Activated CD4-positive, alpha-beta T cell treated with anti-CD3 and anti-CD28 coated beads, Interleukin-2, Interleukin-6, amounts not matched to agents 100 ng/mL and 50 ng/mL, durations not matched to agents 16 hours and 8 hours (primary cell): ENCODE measurements around the gene VARS2.

ENCODE experiments used
- DNase-seq: peaks from one replicate; pipeline ENCODE4 v3.0.0-alpha.2; 2020

Gene VARS2

DNA sequence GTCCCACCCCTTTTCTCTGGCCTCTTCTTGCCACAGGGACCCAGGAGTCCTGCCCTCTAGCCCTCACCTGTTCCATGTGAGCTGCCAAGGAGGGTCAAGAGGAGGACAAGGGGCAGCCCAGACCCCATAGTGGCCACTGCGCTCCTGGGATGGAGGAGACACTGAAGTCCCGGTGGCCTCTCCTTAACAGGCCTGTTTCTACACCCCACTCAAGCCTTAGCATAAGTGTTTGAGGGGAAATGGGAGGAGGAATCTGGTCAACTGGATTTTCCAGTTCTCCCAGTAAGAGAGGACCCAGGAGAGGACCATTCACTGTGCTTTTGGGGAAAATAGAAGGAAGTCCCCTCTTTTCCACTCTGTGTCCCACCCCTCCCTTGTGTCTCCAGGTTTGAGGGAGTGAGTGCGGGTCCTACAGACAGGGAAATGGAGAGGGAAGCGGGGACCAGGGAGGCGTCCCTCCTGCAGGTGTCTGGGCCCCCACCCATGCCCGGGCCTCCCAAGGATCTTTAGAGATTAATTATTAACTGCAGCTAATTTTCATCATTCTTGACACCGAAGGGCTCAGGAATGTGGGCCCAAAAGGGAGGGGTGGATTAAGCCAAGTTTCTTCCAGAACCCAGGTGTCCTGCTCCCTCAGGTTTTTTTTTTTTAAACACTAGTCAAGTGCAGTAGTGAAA lies 18.1 kb downstream of the VARS2 start, which contains the start of gene SFTA2:
SFTA2 (minus strand) TSS at position 202 of the 677 bp plus-strand sequence; CDS start at position 128, 74 bp downstream.
- DNase-seq: no peak

DNA sequence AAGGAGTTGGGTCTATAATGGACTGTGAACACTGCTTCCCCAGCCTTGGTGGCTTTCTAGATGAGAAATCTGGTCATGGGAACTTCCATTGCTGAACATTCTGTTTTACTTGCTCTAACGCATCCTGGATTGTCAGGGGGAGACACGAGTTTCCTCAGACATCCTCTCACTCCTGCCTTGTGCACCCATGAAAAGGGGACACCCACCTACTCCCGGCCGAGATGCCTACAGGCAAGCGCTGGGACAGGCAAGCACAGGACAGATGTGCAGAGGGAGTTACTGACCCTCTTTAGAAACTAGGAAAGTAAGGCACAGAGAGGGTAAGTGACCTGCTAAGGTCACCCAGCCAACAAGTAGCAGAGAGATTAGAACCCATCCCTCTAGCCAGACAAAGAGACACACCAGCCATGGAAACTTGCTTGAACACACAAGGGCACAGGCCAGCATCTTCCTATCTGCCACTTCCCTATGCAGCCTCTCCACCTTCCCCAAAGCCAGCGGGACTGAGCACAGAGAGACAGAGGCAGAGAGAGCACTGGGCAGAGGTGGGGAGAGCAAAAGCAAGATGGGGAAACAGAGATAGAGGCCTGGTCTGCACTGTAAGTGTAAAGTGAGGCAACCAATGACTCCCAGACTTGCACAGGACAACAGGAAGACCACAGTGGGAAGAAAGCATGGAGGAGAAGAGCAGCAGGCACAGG lies 18.8 kb downstream of the VARS2 start:
- DNase-seq: no peak

DNA sequence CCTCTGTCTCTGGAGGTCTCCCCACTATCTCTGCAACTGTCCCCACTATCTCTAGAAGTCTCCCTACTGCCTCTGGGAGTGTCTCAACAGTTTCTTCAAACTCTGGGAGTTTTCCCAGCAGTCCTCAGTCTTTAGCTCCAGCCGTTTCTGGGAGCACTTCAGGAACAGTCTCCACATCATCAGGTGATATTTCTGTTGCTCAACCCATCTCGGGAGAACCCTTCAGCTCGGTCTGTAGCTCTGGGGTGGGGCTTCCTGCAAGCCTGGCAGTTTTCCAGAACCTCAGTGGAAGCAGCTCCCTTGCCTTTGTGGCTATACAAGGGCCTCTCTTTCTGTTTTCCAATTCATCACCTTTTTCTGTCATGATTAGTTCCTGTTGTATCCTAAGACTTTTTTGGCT lies 21.0 kb downstream of the VARS2 start:
- DNase-seq: no peak

DNA sequence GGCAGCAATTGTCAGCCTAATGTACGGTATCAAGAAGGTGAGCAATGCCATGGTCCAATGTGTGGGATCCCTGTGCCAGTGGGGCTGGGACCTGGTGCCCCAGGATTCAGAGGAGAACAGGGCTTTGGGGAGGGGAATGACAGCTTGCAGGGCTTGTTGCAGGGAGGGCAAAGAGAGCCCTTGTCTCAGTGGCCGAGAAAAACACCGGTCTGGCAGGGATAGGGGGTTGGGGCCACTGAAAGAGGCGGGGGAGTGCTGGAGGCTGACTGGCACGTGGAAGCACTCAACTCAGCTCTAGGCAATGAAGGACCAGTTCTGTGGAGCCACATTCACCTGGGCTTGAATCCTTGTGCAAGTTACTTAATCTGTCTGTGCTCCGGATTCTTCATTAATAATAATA lies 23.2 kb downstream of the VARS2 start:
- DNase-seq: no peak

DNA sequence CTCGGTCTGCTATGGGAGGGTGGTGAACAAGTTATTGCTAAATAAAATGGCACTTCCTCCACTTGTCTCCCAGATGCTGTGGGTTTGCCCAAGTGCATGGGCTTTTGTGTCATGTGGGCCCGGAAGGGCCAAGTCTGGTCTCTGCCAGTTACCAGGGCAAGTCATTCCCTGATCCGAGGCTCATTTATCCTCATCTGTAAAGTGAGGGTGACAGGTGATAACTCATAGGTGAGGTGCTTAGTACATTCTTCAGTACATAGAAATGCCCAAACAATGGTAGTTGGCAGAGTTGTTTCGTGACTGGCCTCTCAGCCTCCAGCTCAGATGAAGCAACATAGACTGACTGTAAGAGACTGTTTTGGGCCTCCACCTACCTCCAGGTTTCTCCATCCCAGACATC lies 24.7 kb downstream of the VARS2 start:
- DNase-seq: no peak

DNA sequence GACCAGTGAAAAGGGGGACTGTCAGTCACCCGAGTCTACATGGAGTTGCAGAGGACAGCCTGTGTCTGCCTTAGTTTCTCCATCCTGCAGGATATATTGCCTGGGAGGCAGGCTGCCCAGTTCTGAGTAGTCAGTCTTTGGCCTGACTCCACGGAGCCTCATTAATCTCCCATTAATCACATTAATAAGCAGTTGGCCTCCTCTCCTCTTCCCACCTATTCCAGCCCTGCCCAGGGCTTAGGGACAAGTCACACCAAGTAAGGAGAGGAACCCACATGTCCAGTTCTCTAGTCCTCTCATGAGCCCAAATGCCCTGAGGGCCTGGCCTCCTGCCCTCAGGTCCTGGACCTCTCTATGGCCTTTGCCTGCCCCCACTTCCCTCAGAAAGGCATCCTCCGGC lies 25.4 kb downstream of the VARS2 start:
- DNase-seq: no peak

DNA sequence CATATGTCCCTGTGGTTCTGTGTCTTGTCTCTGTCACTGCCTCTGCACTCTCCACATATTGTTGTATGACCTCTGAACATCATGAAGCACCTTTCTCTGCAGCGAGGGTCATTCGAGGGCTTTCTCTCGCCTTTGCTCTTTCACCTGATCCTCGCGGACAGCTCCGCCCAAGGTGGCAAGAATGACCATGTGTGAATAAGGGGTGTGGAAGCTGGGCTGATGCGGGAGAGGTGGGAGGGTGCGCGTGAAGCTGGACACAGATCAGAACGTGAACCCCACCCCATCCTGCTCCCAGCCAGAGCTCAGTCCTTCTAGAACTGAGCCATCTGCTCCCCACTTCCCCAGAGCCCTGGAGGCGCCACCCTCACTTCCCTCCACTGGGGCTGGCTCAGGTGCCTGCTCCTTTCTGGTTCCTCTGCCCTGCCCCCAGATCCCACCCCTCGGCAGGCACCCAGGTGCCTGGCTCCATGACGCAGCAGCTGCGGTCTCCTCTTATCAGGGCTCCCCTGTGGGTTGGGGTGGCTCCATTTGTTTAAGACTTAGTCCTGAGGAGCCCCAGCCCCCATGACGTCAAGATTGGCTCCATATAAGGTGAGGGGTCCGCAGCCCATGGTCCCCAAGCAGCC lies 26.4 kb downstream of the VARS2 start, which contains the start of gene MUCL3:
MUCL3 (plus strand) TSS at position 613 of the 626 bp plus-strand sequence. CDS start 27 bp downstream, outside the sequence.
- DNase-seq: no peak

DNA sequence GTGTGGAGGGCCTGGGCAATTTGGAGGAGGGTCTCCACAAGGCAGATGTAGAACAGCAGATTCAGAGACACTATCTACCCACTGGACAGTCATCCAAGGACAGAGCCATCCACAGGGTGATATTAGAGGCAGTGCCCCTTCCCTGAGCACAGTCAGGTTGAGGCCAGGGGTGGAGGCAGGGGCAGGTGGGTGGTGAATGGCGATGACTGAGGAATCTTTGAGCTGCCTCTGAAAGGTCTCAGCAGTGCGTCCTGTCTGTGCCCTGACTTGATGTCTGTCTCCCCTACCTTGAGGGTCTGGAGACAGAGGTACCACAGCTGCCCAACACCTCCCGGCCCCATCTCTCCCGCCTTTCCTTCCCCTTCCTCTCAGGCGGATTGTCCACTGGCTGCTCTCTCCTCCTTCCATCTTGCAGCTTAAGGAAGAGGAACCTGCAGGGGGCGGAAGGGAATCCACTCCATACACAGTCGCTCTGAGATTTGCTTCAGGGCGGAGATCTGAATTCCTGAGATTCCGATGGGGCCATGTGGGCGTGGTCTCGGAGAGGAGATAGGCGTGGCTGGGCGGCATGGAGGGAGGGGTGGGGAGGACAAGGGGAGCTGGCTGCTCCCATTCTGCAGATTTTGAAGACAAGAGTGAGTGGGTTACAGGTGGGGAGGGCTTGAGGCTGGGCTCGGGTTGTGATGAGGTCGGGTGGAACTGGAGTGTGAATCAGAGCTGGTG lies 28.5 kb downstream of the VARS2 start:
- DNase-seq: no peak

DNA sequence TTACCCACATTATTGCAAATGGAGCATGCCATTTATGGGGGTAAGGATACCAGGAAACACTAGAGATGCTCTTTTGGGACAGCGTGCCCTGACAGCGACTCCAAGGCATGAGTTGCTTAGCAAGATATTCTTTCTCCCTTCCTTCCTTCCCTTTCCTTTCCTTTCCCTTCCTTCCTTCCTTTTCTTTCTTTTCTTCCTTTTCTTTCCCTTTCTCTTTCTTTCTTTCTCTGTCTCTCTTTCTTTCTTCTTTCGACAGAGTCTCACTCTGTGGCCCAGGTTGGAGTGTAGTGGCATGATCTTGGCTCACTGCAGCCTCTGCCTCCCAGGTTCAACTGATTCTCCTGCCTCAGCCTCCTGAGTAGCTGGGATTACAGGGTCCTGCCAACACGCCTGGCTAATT lies 30.0 kb downstream of the VARS2 start:
- no peak for DNase-seq

DNA sequence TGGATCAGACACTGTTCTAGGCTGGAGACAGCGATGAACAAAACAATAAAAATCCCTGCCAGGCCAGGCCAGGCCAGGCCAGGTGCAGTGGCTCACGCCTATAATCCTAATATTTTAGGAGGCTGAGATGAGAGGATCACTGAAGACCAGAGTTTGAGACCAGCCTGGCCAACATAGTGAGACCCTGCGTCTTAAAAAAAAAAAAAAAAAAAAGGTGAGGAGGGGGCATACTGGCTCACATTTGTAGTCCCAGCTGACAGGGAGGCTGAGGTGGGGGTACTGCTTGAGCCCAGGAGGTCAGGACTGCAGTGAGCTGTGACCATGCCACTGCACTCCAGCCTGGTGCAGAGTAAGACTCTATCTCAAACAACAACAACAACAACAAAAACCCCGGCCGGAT lies 31.2 kb downstream of the VARS2 start:
- no peak for DNase-seq

DNA sequence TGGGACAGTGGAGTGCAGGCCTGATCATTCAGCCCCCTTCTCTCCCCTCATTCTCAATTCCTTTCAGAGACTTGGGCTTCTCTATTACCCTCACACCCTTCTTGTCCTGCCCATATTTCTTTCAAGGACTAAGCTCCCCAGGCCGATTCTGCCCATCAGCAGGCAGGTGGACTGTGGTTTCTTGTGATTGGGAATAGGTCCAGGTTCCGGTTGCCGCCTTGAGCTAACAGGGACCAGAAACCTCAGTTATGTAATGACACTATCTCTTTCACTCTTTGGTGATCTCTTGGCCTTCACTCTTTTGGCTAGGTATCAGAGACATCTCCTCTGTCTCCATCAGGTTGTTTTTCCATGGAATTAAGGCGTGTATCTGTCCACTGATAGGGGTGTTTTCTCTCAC lies 33.2 kb downstream of the VARS2 start:
- DNase-seq: no peak

DNA sequence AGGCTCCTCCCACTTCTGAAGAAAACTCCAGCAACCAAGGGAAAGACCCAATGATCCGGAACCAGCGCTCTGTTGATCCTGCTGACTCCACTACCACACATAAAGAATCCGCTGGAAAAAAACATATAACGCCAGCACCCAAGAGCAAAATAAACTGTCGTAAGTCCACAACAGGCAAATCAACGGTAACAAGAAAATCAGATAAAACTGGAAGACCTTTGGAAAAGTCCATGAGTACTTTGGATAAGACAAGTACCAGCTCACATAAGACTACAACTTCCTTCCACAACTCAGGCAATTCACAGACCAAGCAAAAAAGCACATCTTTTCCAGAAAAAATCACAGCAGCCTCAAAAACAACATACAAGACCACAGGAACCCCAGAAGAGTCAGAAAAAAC lies 34.8 kb downstream of the VARS2 start:
- DNase-seq: no peak

DNA sequence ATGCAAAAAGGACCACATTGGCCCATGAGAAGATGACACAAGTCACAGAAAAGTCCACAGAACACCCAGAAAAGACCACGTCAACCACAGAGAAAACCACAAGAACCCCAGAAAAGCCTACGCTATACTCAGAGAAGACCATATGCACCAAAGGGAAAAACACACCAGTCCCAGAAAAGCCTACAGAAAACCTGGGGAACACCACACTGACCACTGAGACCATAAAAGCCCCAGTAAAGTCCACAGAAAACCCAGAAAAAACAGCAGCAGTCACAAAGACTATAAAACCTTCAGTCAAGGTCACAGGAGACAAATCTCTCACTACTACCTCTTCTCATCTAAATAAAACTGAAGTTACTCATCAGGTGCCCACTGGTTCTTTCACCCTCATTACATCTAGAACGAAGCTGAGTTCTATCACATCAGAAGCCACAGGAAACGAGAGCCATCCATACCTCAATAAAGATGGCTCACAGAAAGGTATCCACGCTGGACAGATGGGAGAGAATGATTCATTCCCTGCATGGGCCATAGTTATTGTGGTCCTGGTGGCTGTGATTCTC lies 38.0 kb downstream of the VARS2 start:
- no peak for DNase-seq

DNA sequence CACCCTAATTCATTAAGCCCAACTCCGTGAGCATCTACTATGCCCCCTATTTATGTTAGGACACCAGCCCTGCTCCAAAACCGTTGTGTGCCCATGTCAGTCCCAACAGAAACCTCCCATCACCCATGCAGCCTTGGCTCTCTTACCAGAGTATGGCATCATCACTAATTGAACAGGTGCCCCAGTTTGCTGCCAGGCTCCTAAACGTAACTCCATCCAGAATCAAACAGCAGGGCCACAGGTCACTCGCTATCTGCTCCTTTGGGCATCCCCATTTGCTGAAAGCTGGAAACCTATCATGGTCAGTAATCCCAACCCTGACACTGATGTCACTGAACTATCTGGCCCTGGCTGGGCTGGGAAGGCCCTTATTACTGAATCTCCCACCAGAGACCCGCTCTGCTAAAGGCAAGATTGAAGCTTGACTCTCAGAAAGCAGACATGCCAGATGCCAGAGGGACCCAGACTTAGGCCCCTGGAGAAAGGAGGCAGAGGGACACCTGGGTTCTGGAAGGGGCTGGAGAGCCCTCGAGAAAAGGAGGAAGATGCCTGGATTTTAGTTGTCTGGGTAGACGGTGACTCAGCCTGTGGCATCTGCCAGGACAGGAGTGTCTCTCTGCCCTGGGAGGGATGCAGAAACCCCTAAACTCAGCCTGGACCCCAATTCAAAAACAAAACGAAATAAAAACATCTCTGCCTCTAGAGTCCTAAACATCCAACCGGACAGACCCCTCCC lies 40.8 kb downstream of the VARS2 start:
- DNase-seq: no peak

DNA sequence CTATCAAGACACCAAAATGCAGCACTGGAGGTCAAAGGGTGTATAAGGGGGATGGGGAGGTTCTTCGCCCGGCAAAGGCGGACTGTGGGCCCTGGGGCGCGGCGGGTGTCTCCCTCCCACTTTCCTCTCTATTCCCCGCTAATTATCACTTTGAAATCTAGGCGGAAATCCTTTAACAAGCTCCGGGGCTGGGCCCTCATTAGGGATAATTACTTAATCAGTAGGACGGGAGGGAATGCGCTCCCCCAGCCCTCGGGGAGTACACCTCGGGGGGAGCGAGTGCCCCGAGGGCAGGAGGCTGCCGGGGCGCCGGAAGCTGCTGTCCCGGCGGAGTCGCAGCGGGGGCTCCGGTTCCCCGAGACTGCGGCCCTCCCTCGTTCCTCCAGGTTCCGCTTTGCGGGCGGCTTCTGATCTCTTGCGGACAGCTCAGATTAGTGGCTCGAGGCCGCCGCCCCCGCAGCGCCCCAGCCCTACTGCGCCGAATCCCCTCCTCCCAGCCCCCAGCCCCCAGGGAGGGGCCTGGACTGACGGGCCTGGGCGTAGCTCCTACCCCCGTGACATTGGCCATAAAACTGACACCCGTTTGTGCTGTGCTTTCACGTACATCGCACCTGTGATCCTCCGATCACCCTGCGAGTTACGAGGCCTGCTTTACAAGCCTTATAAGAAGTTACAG lies 41.5 kb downstream of the VARS2 start:
- peak; percentile 55 for DNase-seq

DNA sequence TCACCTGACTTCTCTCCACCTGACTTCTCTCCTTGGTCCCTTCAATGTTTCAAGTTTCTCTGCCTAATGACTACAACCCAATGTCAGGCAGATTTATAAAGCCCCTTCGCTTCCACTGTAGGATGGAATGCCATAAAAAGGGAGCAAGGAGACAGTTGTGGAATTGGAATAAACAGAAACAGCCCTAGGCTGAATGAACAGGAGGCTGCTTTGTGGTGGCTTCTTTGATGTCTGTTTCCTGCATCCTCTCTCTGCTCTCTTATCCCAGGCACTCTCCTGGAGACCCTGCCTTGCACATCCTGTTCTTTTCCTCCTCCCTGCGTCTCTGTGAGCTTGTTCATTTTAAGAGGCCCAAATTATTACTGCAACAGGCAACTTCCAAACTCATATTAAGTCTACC lies 43.7 kb downstream of the VARS2 start:
- no peak for DNase-seq

DNA sequence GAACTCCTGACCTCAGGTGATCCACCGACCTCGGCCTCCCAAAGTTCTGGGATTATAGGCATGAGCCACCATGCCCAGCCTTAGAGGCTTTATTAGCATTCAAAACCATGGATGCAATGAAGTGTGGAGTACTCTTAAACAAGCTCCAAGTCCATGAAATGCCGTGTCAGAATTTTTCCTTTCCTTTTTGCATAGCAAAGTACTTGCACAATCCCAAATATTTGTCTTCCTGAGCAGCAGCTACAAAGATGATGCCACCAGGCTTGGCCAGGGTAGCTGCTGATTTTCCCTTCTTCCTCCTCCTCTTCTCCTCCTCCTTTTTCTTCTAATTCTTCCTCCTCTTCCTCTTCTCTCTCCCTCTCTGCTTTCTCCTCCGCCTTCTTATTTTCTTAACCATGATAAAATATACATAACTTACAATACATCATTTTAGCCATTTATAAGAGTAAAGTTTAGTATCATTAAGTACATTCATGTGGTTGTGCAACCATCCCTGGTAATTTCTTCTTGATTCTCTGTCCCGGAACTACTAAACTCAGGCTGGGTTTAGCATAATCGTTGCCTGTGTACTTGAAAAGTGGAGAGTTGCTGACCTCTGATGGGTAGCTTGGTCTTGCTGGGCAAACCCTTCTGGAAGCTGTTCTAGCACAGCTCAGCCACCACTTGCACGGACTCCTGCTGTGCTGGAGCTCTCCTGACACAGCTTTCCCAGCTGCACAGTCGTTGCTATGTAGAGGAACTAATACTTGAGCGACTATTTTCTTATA lies 47.1 kb downstream of the VARS2 start:
- DNase-seq: no peak

DNA sequence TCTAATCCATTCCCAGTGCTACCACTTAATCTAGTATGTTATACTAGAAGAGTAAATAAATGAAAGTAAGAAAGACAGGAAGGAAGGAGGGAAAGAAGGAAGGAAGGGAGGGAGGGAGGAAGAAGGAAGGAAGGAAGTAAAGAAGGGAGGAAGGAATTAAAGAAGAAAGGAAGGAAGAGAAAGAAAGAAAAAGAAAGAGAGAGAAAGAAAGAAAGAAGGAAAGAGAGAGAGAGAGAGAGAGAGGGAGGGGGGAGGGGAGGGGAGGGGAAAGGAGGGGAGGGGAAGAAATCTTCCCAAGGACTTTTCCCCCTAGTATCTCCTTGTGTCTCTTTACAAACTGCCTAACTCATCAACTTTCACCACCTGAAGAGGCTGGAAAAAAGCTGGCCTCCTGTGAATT lies 48.7 kb downstream of the VARS2 start:
- no peak for DNase-seq

DNA sequence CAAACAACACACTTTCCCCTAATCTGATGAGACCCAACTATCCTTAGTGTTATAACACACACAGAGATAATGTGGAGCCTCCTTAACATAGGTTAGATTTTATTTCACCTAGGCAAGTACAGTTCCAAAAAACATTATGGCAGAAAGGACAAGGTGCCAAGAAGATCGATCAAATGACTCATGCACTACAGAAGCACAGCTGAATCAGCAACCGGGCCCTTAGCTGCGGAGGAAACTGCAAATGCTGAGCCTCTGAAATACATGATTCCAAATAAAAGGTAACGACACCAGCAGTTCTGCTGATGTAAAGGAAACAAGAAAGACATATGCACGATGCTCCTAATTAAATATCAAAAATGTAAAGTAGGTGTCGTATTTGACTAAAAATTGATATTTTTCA lies 49.6 kb downstream of the VARS2 start:
- DNase-seq: no peak

DNA sequence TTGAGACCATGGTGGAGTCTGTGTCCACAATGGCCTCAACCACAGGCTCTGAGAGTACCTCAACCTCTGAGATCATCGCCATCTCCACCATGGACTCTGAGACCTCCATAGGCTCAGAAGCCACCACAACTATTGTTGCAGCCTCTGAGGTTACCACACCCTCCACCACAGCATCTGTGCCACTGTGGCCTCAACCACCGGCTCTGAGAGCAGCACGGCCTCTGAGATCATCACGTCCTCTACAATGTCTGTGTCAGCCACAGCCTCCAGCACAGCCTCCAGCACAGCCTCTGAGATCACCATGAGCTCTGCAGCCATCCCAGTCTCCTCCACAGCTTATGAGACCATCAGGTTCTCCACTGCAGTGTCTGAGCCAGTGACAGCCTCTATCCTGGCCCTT lies 50.0 kb downstream of the VARS2 start:
- DNase-seq: peak; percentile 36

DNA sequence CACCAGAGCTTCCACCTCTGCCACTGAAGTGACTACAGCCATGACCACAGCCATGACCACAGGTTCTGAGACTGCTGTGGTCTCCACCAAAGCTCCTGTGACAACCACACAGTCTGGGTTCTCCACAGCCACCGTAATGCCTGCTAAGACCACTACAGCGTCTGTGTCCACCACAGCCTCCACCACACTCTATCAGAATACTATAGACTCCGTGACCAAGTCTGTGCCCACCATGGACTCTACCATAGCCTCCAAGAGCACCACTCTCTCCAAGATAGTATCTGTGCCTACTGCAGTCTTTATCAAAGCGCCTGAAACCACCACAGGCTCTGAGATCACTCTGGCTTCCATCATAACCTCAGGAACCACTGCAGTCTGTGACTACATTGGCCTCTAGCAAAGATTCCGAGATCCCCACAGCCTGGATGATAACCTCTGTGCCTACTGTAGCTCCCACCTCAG lies 51.1 kb downstream of the VARS2 start:
- peak; percentile 17 for DNase-seq
